Activated CD4-positive, CD25-positive, alpha-beta regulatory T cell treated with anti-CD3 and anti-CD28 coated beads, Interleukin-2, amount 50 U/mL, for 72 hours (primary cell): ENCODE data around the gene FYN.

ENCODE experiments used
- DNase-seq: peaks from one replicate; pipeline ENCODE4 v3.0.0; 2021

Gene FYN

DNA sequence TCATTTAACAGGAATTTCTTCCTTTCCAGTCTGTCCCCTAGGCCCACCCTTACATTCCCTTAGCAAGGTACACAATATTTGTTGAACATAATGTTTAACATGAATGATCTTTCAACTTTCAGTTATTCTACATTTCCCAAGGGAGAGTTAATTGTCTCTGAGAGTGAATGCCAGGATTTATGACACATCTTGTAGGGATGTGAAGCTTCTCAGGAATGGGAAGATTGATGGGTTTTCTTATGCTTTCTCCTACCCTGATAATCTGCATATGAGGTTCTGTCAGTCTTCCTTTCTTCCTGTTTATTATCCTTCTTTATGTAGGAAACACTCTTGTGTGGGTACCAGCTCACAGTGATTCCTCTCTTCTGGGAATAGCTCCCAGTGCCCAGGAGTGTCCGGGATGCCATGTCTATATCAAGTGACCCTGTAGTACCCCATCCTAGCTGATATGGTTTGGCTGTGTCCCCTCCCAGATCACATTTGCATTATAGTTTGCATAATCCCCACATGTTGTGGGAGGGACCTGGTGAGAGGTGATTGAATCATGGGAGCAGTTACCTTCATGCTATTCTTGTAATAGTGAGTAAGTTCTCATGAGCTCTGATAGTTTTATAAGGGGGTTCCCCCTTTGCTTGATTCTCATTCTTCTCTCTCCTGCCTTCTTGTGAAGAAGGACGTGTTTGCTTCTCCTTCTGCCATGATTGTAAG, 7.1 kb upstream of the FYN start:
- no peak for DNase-seq

DNA sequence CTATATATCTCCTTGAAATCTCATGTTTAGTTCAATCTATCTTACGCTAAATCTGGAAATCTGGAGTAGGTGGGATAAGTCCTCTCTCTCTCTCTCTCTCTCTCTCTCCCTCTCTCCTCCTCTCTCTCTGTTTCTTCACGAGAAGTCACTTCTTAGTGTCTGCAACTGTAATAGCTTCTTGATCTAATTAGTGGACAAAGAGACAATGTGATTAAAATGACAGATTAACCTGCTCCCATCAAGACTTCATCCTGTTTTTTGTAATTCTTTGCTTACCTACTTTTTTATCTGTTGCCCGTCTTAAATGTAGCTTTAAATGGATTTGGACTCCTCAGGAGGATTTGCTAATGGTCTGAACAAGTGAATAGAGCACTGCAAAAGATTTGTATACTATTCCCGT, 2.5 kb upstream of the FYN start:
- no peak for DNase-seq

DNA sequence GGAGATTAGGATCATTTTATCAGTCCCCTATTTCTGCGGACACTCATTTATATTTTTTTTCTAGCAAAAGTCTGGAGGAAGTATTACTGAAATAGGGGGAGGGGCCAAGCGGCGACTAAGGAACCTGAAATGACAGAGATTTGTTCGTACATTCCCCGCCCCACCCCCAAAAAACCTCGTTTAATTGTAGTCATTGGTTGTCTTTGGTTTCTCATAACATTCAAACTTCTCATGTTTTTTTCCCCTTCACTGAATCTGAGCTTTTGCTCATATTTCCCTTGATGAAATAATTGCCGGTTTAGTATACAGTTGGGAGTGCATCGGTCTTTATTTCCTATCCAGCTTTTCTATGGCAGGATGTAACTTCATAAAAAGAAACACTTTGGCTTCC, 768 bp upstream of the FYN start:
- peak; percentile 49 for DNase-seq

DNA sequence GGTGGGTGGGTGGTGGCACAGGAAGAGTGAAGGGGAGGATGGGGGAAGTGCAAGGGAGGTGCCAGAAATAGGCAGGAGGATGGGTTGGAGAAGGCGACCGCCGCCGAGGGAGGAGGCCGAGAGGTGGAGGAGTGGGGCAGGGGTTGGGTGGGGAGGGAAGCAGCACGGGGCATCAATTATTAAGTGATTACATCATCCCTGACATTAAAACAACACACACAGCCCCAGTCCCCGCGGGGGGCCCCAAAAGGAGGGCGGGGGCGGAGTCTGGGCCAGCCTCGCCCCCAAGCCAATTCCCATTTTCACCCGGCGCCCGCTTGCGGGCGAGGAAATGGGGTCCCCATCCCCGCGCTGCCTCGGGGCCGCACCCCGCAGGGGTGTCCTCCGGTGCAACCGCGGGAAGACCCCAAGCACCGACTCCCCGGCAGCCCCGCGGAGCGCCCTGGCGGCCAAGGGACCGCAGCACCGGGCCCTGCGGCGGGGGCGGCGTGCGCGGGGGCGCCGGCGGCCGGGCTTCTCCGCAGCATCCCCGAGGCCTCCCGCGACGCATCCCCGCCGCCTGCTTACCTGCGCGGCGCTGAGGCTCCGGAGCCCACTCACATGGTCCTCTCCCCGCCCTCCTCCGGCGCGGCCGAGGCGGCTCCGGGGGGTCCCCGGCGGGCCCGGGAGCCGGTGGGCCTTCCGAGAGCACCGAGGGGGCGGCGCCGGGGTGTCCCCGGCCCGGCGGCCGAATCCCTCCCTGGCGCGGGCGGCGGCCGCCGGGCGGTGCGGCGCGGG, 663 bp downstream of the FYN start:
- peak; percentile 59 for DNase-seq

DNA sequence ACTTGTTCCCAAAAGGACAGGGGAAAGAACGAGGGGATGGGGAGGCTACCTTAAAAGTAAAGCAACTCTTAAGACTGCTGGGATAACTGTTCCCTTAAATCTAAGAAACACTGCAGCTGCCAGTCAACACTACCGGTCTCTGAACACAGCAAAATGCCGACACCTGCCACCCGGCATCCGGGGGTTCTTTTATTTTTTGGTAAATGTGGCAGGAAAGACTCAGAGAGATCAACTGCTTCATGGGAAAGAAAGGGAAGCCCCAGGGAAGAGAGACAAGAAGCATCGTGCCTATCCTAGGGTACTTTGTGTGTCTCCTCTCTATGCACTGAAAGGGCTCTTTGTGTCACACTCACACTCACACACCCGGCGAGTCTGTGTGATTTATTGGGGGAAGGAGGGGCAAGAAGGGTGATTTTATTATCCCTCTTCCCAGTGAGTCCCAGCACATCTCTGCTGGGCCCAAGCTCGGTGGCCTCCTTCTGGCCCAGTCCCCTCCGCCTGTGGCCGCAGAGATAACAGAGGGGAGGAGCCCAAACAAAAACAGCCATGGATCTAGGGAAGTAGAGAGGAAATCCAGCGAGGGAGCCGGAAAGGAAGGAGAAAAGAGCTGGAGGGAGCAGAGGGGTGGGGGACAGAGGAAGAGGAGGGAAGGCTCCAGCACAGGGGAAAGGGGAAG, 1.4 kb downstream of the FYN start:
- DNase-seq: peak; percentile 43

DNA sequence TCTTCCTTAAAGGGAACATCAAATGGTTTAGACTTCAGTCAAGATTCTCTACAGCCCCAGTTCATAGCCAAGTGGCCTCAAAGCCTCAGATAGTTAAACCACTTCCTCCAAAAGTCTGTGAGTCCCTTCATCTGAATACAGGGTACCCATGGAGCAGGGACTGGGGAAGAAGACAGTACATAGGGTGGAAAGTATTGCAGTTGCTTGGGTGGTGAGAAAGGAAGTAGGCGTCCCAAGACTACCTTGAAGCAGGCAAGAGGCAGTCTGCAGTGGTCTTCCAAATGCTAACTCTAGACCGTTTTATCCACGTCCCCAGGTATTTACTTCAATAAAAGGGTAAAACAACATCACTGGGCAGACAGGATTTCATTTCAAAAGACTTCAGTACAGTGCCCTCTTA, 2.0 kb downstream of the FYN start:
- DNase-seq: no peak

DNA sequence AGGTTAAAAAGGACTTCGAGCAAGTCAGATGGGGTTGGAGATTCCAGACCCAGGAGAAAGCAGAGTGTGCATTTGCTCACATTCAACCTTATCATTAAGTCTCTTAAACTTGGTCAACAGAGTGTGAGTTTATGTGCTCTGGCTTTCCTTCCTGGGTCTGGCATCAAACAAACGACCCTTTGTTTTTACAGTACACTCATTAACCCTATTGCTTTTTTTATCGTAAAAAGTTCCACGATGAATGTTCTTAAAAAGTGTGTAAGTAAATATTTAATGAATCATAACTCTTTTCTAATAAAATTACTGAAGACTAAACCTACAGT, 2.5 kb downstream of the FYN start:
- DNase-seq: no peak

DNA sequence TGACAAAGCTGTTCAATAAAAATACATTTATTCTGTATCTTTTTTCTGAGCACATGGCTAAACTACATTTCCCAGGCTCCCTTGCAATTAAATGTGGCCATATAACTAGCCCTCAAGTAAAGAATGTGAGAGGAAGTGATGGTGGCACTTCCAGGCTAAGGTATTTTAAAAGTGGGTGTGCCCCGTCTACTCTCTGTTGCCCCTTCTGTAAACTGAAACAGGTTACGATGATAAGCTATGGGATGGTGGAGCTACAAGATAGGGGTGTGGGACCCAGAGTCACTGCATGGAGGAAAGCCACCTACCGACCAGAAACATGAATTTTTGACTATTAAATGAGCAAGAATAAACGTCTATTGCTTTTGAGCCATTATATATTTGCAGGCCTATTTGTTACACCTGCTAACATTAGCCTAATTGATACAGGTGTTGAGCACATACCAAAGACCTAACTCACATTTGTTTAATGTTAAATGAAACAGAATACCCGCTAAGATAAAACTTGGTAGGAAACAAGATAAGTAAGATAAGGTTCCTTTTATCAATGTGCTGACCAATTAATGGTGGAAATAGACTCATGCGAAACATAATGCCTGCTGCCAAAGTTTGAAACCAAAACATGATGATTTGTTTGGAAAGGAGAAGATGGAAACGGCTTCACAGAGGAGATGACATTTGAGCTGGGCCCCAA, 3.1 kb downstream of the FYN start:
- no peak for DNase-seq

DNA sequence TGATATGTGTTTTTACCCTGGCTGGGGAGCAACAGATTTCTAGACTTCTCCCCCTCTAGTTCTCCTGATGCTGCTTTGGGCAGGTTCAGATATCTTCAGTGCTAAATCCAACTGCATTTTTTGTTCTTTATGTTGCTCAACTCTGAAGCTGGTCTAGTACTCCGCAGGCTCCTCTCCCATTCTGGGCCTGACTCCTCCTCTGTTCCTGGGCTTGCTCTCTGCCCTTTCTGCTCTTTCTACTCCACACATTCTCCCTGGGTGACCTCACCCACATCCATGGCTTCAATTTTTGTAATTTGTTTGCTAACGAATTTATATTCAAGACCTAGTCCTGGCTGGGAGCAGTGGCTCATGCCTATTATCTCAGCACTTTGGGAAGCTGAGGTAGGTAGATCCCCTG, 6.4 kb downstream of the FYN start:
- DNase-seq: no peak

DNA sequence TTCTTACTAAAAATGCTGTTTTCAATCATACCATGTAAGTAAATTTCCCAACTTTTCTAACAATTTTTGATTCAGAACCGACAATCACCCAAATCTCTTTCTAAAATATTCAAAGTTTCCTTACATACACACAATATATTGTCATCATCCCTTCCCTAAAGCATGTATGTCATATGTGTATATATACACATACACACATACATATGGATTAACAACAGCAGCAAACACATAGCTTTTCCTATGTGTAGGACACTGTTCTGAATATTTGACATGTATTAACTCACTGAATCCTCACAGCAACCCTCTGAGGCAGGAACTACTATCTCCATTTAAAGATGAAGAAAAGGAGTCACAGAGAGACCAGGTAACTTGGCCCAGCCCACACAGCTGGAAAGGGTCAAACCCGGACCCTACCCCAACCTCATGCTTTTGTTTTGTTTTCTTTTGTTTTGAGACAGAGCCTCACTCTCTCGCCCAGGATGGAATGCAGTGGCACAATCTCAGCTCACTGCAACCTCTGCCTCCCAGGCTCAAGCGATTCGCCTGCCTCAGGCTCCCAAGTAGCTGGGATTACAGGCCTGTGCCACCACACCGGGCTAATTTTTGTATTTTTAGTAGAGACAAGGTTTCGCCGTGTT, 7.2 kb downstream of the FYN start:
- DNase-seq: no peak

DNA sequence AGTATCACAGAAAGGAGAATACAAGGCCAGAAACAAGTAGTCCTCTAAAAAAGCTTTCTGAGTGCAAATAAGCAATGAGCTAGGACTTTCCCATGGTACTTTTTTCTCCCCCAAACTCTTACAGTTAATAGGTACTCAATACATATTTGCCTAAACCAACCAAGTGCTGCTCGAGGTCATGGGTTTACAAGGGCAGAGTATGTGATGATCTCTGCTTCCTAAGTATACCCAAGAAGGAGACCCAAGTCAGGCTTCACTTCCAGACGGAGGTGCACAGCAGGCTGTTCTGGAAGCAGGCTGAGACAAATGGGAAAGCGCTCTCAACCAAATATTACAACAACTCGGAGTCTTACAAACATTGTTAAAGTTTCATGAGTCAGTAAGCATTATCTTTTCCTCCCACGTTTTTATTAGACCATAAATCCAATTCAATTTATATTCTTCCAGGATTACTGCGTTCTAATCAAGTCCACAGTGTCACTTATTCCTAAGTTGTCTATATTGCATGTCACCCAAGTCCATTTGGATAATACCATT, 8.1 kb downstream of the FYN start:
- DNase-seq: no peak

DNA sequence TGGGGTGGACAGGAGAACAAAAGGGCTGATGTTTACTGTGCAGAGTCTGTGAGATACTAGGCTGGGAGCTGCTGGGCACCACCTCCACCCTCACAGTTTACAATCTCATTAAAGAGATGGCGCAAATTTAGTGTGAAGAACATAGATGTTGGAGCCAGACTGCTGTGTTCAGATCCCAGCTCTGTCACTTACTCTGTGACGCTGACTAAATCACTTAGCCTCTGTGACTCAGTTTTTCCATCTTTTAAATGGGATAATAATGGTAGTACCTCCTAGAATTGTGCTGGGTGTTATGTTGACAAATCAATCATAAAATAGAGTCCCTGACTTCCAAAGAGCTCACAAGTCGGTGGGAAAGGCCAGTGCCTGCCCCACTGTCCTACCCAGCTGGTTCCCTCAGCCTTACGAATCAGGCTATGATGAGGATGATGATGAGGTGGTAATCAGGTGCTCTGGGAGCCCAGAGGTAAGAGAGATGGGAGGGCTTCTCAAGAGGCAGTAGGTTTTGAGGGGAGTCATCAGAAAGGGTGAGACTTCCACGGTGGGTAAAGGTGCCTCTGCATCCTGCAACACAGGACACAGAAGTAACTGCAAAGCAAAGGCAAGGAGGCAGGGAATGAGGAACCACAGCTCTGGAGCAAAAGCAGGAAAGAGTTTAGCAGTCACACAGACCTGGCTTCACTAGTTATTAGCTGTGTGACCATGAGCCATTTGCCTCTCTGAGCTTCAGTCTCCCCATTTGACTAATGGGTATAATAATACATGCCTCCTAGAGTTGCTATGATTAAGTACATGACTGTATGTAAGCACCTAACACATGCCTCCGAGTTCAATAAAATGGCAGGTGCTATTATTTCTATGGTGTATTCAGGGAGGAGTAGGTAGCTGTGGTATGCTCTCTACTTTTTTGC, 8.9 kb downstream of the FYN start:
- no peak for DNase-seq

DNA sequence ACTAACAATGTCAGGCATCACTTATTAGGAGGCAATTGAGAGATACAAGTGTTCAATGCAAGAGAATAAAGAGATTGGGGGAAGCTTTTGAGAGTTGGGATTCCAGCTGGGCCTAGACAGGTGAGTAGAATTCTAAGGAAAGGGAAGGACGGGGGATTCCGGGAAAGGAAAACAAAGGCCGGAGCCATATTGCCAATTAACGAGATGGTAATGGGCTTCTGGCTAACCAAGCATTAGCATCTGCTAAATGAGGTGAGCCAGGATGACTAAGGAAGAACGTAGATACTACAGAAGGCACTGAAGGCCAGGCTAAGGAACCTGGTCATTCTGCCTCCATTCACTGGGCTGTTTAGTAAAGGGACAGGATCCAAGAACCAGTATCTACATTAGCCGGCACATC, 10.5 kb downstream of the FYN start:
- no peak for DNase-seq

DNA sequence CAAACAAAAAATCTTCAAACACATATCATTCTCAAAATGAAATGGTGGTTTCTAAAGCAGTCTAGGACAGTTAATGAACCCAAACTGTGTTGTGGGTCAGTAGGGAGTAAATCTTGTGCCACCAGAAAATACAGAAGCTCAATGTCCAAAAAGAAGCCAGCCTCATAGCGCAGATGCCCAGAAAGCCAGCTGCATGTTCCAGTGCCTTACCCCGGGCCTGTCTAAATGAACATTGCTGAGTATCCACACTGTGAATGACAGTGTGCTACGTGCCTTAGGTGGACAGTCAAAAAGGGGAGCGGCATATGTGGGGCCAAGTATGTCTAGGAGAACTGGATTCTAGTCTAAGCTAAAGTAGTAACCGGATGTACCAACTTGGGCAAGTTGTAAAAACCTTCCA, 10.9 kb downstream of the FYN start:
- DNase-seq: no peak

DNA sequence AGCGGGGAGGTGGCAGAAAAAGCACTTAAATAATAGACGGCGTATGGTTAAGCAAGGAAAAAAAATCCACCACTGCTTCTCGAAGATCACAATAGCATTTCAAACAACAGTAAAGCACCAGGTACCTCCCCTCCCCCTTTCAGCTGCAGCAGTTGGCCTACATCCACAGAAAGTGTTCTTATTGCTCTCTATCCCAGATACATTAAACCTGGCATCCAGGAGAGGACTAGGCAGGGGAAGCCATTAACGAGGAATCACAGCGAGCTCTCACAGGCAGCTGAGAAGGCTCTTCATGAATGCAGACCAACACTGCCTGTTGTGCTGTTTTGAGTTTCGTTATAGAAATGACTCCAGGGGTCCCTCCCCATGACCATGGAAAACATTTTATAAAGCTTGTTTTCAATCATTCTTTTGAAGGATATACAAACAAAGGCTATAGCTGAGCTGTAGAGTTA, 11.8 kb downstream of the FYN start:
- DNase-seq: no peak

DNA sequence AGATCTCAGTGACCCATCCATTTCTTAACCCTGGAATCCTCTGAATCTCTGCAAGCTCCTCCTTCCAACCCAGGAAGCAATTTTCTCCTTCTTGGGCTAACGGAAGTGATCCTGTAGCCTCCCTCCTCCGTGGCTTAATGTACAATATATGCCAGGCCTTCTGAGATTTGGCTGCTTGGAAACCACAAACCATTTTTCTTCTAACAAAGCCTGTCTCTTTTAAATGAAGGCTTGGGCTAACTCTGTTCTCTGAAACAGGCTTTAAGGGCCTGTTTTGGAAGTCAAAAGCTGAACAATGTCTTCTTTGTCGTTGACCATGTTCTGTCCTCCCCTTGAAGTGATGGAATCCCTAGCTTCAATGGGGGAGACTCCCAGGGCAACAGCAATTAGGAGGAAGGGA, 14.9 kb downstream of the FYN start:
- no peak for DNase-seq

DNA sequence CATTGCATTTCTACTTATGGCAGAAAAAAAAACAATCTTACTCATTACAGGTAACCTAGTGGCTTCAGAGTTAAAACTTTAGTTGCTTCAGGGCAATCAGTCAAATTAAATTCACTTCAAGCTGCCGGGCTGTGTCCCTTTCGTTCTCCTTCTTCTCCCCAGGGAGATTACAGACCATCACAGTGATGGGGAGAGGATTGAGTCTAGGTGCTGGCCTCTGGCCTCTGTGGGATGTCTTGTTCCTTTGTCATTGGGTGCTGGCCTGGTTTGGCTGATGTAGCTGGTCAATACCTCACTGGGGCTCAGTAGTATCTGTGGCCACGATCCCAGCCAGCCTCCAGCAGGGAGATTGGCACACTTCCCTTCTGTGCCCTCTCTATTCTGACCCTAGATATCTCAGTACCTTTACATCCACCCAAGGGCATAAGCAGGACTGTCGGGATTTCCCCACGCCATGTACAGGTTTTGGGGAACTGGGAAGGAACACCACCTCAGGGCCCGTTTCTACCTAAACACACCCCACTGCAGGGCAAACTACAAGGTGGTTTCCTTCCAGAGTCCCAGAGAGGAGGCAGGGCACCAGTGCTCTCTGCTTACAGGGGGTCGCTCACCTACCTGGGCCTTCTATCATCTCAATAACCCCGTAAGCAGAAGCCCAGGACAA, 15.4 kb downstream of the FYN start:
- DNase-seq: no peak

DNA sequence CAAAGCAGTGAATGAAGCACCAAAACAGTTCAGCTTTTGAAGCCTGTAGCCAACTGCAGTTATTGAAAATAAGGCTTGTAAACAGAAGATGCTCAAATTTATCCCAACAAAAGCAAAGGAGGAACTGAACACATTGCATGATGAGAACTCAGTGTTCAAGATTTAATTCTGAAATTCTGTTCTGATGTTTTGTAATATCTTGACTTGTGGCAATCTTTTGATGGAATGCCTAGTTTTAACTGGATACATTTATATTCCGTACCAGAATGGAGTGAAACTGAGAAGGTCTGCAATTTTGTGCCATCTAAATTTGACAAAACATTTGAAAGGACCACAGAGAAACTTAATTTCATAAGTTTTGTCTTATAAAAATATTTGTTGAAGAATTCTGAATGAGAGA, 17.5 kb downstream of the FYN start:
- no peak for DNase-seq

DNA sequence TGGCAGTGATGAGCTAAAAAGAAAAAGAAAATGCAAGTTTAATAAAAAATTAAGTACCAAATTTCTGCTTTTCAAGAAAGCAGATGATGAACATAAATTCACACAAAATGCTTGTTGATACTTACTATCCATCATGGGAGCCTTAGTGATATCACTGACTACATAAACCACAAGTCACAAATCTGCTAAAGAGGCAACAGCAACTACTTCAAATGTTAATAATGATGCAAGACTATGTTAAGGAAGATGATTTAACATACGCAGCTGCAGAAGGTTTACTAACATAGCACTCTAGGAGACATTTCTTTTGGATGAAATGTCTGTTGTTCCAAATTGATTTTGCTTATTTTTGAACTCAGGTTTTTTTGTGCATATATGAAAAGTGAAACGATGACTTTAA, 18.6 kb downstream of the FYN start:
- no peak for DNase-seq

DNA sequence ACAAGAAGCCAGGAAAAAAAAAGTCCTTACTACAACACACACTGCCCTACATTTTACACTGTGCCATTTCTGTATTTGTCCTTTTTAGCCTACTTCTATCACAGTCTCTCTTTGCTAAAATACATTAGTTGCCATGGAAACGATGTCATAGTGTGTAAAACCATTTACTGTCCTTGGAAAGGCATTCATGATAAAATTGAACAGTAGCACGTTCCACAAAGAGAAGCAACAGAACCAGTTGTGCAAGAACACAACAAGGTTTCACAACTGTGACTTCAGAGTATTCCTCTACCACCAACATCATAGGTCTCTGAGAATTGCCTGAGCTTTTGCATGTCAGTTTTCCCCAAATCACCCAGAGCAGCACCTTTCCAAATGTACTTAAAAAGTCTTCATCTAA, 20.5 kb downstream of the FYN start:
- no peak for DNase-seq

DNA sequence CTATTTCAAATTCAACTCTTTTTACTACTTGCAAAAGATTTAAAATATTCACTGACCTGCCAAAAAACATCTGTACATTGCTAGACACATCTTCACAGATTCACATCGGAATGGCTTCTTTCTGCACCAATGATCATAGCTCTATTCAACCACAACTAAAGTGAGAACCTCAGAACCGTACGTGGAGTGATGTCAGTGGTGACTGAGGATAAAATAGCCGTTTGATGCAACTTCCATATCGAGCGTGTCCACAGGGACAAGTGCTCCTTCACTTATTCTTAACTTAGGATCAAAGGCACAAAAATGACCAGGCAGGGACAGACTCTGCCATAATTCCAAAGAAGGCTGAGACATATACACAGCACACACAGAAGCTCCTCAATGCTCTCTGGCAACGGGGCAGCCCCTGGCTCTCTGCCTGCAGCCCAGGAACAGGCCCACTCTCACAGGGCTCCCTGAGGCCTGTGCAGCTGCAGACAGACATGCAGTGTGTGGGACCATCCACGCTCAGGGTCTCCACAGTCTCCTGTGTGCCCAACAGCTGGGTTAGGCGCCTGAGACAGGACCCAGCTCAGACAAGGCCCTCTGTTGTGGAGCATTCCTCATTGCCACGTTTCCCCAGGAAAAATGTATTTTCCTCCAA, 22.8 kb downstream of the FYN start:
- DNase-seq: no peak
